GM06990 (cell line): Measurements from ENCODE around the gene HSF2.

Source experiments
- DNase-seq: peaks from one replicate; pipeline ENCODE4 v3.0.0-alpha.2; 2011; ENCODE audit not compliant: insufficient read length; ENCODE audit errors: extremely low read depth
- H3K27me3 ChIP-seq: replicated peaks from 2 replicates; pipeline ENCODE4 v1.6.0; 2011; ENCODE audit warnings: low read length; ENCODE audit not compliant: control insufficient read depth, insufficient read depth
- H3K36me3 ChIP-seq: 2 replicates; pipeline ENCODE4 v1.5.1; 2011; ENCODE audit warnings: low read length; ENCODE audit not compliant: control insufficient read depth, insufficient read depth
- H3K4me3 ChIP-seq: replicated peaks from 2 replicates; pipeline ENCODE4 v1.5.1; 2011; ENCODE audit warnings: low read depth, mild to moderate bottlenecking, control low read depth, low read length
- TF ChIP-seq, protein P1 (sequence below): IDR thresholded peaks from 2 replicates; pipeline ENCODE4 v1.5.1; 2011; ENCODE audit warnings: low read length, control low read depth, mild to moderate bottlenecking, inconsistent platforms; ENCODE audit not compliant: insufficient read depth, poor library complexity, severe bottlenecking

Gene HSF2

DNA sequence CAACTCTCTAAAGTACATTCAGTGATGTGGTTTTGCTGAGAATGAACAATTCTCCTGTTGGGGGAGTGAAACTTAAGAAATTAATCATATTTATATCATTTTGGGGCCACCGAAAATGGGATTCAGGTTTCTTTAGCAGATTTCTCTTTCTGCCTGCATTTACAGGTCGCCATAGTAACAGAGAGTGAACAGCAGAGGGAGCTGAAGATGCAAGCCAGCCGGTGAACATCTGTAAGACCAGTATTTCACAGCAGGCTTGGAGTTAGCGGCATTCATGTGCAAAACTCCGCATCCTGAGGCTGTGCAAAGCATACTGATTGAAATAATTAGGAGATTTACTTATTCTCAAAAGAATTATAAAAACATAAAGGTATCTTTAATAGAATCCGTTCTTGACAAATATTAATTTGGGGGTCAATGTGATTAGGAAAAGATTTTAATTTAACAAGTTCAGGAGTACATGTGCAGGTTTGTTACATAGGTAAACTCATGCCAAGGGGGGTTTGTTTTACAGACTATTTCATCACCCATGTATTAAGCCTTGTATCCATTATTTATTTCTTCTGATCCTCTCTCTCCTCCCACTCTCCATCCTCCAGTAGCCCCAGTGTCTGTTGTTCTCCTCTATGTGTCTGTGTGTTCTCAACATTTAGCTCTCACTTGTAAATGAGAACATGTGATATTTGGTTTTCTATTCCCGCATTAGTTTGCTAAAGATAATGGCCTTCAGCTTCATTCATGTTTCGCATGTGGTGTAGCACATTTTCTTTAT lies 17.8 kb upstream of the HSF2 start:
- TF ChIP-seq, protein P1, sequence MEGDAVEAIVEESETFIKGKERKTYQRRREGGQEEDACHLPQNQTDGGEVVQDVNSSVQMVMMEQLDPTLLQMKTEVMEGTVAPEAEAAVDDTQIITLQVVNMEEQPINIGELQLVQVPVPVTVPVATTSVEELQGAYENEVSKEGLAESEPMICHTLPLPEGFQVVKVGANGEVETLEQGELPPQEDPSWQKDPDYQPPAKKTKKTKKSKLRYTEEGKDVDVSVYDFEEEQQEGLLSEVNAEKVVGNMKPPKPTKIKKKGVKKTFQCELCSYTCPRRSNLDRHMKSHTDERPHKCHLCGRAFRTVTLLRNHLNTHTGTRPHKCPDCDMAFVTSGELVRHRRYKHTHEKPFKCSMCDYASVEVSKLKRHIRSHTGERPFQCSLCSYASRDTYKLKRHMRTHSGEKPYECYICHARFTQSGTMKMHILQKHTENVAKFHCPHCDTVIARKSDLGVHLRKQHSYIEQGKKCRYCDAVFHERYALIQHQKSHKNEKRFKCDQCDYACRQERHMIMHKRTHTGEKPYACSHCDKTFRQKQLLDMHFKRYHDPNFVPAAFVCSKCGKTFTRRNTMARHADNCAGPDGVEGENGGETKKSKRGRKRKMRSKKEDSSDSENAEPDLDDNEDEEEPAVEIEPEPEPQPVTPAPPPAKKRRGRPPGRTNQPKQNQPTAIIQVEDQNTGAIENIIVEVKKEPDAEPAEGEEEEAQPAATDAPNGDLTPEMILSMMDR, result peak; percentile 85
- H3K4me3 ChIP-seq, result no peak overlapping the region
- DNase-seq, result peak; percentile 9
- H3K27me3 ChIP-seq, result no peaks in the 10 kb centered on the region
- H3K36me3 ChIP-seq, result no peaks in the 10 kb centered on the region

DNA sequence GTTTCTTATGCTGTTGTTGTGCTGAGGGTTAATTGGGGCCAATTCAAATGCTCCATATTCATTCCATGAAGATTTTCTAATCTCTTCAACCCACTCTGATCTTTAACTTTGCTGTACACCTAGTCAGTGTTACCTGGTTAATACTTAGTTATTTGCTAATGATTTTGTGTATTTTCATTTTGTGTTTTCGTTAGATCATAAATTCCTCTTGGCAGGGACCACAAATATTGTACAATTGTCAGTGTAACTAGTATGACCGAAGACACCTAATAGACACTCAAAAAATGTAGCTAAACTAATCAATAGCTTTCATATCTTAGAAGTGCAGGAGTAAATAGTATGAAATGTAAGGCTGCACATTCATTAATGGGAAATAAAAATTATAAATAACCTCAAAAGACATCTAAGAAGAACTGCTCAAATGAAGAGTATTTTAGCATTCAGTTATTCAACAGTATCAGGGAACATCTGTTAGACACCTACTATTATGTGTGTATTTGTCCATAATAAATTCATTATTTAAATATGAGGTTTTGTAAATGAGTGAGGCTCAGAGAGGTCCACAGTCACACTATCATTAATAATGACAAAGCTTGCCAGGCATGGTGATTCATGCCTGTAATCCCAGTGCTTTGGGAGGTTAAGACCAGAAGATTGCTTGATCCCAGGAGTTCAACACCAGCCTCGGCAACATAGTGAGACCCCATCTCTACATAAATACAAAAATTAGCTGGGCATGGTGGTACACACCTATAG lies 13.4 kb upstream of the HSF2 start:
- TF ChIP-seq, protein P1, result no peak
- no peak for DNase-seq
- Histone ChIP-seq H3K27me3 (no peaks in the 10 kb centered on the region), H3K36me3 (no peaks in the 10 kb centered on the region), H3K4me3 (no peak overlapping the region)

DNA sequence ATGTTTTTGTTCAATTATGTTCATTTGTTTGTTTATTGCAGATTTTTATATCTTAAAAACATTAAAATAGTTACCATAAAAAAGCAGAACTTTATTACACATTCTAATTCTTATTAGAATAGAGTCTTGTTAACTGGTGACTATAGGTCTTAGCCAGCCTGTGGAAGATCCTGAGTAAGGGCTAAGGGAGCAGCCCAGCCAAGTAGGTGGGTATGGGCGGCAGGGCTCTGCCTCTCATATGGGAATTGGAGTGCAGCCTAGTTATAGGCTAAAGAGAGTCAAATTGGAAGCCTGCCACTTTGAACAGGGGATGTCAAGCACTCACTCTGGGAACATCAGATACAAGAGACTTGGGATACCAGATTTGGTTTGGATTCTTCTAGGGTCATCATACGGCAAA lies 10.5 kb upstream of the HSF2 start:
- TF ChIP-seq, protein P1, result no peak
- Histone ChIP-seq H3K27me3 (no peaks in the 10 kb centered on the region), H3K36me3 (no peaks in the 10 kb centered on the region), H3K4me3 (no peak overlapping the region)
- no peak for DNase-seq

DNA sequence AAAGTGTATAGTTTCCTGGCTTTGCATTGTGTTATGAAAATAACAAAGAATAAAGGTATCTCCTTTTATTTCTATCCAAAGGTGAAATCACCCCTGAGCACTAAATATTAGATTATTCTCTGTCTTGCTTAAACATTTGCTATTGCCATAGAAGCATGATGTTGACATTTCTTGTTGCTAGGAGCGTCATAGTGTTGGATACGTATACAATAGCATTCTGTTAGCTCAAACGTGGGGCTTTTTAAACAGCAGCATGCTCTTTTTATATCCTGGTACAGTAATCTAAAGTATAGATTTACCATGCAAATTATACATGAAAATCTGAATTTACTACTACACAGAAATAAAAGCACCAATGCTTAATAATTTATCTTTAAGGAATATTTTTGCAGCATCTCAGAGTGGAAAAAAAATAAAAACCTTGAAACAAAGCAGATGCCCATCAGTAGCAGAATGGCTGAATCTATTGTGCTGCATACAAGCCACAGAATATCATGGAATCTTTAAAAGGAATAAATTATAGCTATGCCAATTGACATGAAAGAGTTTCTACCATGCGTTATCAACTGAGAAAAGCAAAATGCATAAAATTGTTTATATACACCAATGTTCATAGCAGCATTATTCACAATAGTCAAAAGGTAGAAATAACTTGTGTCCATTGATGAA lies 9.6 kb upstream of the HSF2 start:
- Histone ChIP-seq H3K4me3 (no peak overlapping the region), H3K36me3 (no peaks in the 10 kb centered on the region), H3K27me3 (no peaks in the 10 kb centered on the region)
- TF ChIP-seq, protein P1, result no peak
- no peak for DNase-seq

DNA sequence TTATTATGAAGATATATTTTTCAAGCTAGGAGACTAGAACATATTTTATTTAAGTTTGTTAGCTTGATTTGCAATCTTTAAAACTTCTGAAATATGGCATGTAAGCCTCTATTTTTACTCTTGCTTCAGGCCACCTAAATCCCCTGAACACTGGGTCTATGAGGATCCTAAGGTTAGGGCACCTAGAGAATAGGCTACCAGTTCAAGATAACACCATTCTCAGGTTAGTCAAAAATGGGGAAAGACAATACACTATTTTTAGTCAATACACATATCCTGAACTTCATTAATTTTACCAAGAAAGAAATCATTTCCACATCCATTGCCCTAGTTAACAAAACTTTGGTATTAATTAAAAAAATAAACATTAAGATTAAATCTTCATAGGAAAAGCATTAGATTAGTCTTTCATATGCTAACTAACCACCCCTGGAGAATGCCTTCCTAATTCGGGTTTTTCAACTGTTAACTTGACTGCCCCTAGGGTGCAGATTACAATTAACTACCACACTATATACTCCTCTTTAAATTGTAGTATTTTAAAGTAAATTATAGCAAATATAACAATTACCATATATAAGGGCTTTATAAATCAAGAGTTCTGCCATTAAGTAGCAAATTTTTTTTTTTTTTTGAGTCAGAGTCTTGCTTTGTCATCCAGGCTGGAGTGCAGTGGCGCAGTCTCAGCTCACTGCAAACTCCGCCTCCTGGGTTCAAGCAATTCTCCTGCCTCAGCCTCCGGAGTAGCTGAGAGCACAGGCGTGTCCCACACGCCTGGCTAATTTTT lies 6.7 kb upstream of the HSF2 start:
- H3K36me3 ChIP-seq, result no peaks in the 10 kb centered on the region
- DNase-seq, result no peak
- H3K4me3 ChIP-seq, result no peak overlapping the region
- TF ChIP-seq, protein P1, result no peak
- H3K27me3 ChIP-seq, result no peaks in the 10 kb centered on the region
